Measurements from ENCODE around the gene TMEM63A. TPM values are rescaled to one million over a fixed set of nuclear protein-coding genes. Genes with fewer than 3 reads are reported as not detected.

Gene TMEM63A
- total and polyA plus RNA-seq, 2 donors (not counting 3 experiments of a cell fraction or from before 2014, with no cell fraction given) = 28.7 to 41.4 TPM

GRCh38 chr1:225908013-225908640 is 25.9 kb upstream of the TMEM63A start:
- intact Hi-C loops (cut with micrococcal nuclease) = no loop called here
- TF ChIP-seq GATA2 (IDR thresholded peaks at IDR 0.05; ENCODE audit: insufficient read depth, insufficient read length, low read depth, low read length) = no peak
- no peak for TF ChIP-seq EZH2 (IDR thresholded peaks at IDR 0.05; ENCODE audit: borderline replicate concordance, low read depth, low read length, severe bottlenecking)
- Histone ChIP-seq H3K9ac (replicated peaks; ENCODE audit: extremely low read depth, insufficient read depth, low read length) (no peak overlapping the region), H4K20me1 (replicated peaks; ENCODE audit: control insufficient read depth, extremely low read depth, insufficient read depth, low read length) (no peaks in the 10 kb centered on the region), H3K4me1 (ENCODE audit: control insufficient read depth, extremely low read depth, insufficient read depth, low read length) (no peaks in the 10 kb centered on the region), H3K79me2 (ENCODE audit: control insufficient read depth, insufficient read depth, low read length) (no peaks in the 10 kb centered on the region), H3K27ac (ENCODE audit: insufficient read depth, low read depth, low read length) (no peak overlapping the region), H3K4me2 (ENCODE audit: insufficient read depth, low read length) (no peak overlapping the region), H3K36me3 (ENCODE audit: control insufficient read depth in 2 of 2, extremely low read depth in 1 of 2, insufficient read depth in 2 of 2, low read length in 2 of 2) (peaks cover 0 to 2% of the 10 kb centered on the region in 2 experiments), H3K9me3 (replicated peaks; ENCODE audit: control insufficient read depth, insufficient read depth, low read length) (no peaks in the 10 kb centered on the region), H2AFZ (ENCODE audit: low read depth, low read length) (no peak overlapping the region), H3K27me3 (ENCODE audit: control insufficient read depth in 2 of 2, insufficient read depth in 2 of 2, low read length in 2 of 2) (no peaks in the 10 kb centered on the region), H3K4me3 (replicated peaks in 1 of 3; ENCODE audit: insufficient read depth in 1 of 3, low read depth in 1 of 3, low read length in 3 of 3) (no peak overlapping the region), H3K9me1 (replicated peaks; ENCODE audit: control insufficient read depth, extremely low read depth, insufficient read depth, low read length) (no peaks in the 10 kb centered on the region)
- FAIRE-seq = no peak
- dilution Hi-C loops (cut with MboI; ENCODE audit: extremely low pct_ligation_motif_present, low sequenced_read_pairs) = no loop called here
- no TSS peak for BruUV-seq (replicated peaks)
- POLR2A ChIA-PET = no interaction called here
- CTCF ChIA-PET = interaction anchor here (0.7 to 7.1 kb wide), 2 partner anchors 11 to 431 kb away, joined by 3 to 82 read pairs; no protein-coding TSS in a partner anchor
- DNase-seq (ENCODE audit: low read depth, low spot score) = no peak

- H3K4me2 ChIP-seq (ENCODE audit: insufficient read depth, low read length) = no peak overlapping the region
- no peaks in the 10 kb centered on the region for H3K36me3 ChIP-seq (ENCODE audit: control insufficient read depth in 2 of 2, extremely low read depth in 1 of 2, insufficient read depth in 2 of 2, low read length in 2 of 2)
- H3K9me3 ChIP-seq (replicated peaks; ENCODE audit: control insufficient read depth, insufficient read depth, low read length) = no peaks in the 10 kb centered on the region
- no peak overlapping the region for H3K9ac ChIP-seq (replicated peaks; ENCODE audit: extremely low read depth, insufficient read depth, low read length)
- intact Hi-C loops (cut with micrococcal nuclease) = no loop called here
- no peaks in the 10 kb centered on the region for H3K27me3 ChIP-seq (ENCODE audit: control insufficient read depth in 2 of 2, insufficient read depth in 2 of 2, low read length in 2 of 2)
- ChIA-PET POLR2A (no interaction called here), CTCF (no interaction called here)
- TF ChIP-seq MYC (IDR thresholded peaks at IDR 0.05; ENCODE audit: low read depth, low read length) (no peak), CTCF (IDR thresholded peaks at IDR 0.05; ENCODE audit: extremely low read depth in 1 of 2, insufficient read depth in 1 of 2, low read depth in 1 of 2, low read length in 2 of 2) (no peak), MAX (IDR thresholded peaks at IDR 0.05; ENCODE audit: insufficient read depth, insufficient read length) (no peak), GATA2 (IDR thresholded peaks at IDR 0.05; ENCODE audit: insufficient read depth, insufficient read length, low read depth, low read length) (no peak), POLR2AphosphoS5 (IDR thresholded peaks at IDR 0.05; ENCODE audit: insufficient read depth, low read depth, low read length) (no peak), JUN (IDR thresholded peaks at IDR 0.05; ENCODE audit: borderline replicate concordance, insufficient read depth, insufficient read length, low read depth) (no peak), FOS (IDR thresholded peaks at IDR 0.05; ENCODE audit: borderline replicate concordance, insufficient read depth, low read length) (no peak), EZH2 (IDR thresholded peaks at IDR 0.05; ENCODE audit: borderline replicate concordance, low read depth, low read length, severe bottlenecking) (no peak), POLR2A (IDR thresholded peaks at IDR 0.05; ENCODE audit: low read depth, low read length) (no peak)
- no peaks in the 10 kb centered on the region for H3K4me1 ChIP-seq (ENCODE audit: control insufficient read depth, extremely low read depth, insufficient read depth, low read length)
- no peaks in the 10 kb centered on the region for H3K79me2 ChIP-seq (ENCODE audit: control insufficient read depth, insufficient read depth, low read length)
- no peaks in the 10 kb centered on the region for H4K20me1 ChIP-seq (replicated peaks; ENCODE audit: control insufficient read depth, extremely low read depth, insufficient read depth, low read length)
- FAIRE-seq (no peak), DNase-seq (ENCODE audit: low read depth, low spot score) (no peak)
- no peak overlapping the region for H3K27ac ChIP-seq (ENCODE audit: insufficient read depth, low read depth, low read length)
- H2AFZ ChIP-seq (ENCODE audit: low read depth, low read length) = no peak overlapping the region
- no TSS peak for BruUV-seq (replicated peaks)
- H3K4me3 ChIP-seq (replicated peaks in 1 of 3; ENCODE audit: insufficient read depth in 1 of 3, low read depth in 1 of 3, low read length in 3 of 3) = no peak overlapping the region
- dilution Hi-C loops (cut with MboI; ENCODE audit: extremely low pct_ligation_motif_present, low sequenced_read_pairs) = no loop called here
- H3K9me1 ChIP-seq (replicated peaks; ENCODE audit: control insufficient read depth, extremely low read depth, insufficient read depth, low read length) = no peaks in the 10 kb centered on the region
Observed at GRCh38 chr1:225907341-225907740, 25.2 kb upstream of the TMEM63A start.

Measured in endothelial cell of umbilical vein (primary cell).